DMS153 treated with DMSO at 0.1 percent for 48 hours (cell line): ENCODE measurements around the gene MLF2.

Experiments
- DNase-seq: peaks from one replicate; lab custom pipeline; 2025; ENCODE audit not compliant: unreplicated experiment; lab: John Stamatoyannopoulos, UW

The MLF2 gene

GRCh38 chr12:6778574-6779550 is 25.9 kb upstream of the MLF2 start:
- peak; percentile 87 for DNase-seq

- no peak for DNase-seq
Observed at GRCh38 chr12:6778217-6778573, 25.3 kb upstream of the MLF2 start.

DNA sequence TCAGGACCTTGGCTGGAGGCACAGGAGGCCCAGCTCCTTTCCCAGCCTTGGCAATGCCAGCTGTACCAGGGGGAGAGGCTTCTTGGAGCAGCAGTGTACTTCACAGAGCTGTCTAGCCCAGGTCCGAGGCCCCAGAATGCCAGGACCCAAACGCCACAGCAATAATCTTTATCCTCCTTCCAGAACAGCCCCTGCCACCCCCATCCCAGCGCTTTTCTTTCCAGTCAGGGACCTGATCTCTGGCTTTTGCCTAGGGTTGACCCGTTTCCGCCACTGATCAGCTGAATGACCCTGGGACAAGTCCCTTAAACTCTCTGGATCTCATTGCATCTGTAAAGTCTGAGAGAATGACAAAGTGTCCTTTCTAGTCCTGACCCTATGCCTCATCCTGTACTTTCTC is 24.4 kb upstream of the MLF2 start:
- no peak for DNase-seq

- no peak for DNase-seq
Observed at GRCh38 chr12:6775185-6776174, 22.5 kb upstream of the MLF2 start.

- DNase-seq, result no peak
Observed at GRCh38 chr12:6774499-6775062, 21.6 kb upstream of the MLF2 start.

- no peak for DNase-seq
Observed at GRCh38 chr12:6773590-6774351, 20.8 kb upstream of the MLF2 start.

GRCh38 chr12:6772726-6773589 is 20.0 kb upstream of the MLF2 start:
- DNase-seq, result no peak

DNA sequence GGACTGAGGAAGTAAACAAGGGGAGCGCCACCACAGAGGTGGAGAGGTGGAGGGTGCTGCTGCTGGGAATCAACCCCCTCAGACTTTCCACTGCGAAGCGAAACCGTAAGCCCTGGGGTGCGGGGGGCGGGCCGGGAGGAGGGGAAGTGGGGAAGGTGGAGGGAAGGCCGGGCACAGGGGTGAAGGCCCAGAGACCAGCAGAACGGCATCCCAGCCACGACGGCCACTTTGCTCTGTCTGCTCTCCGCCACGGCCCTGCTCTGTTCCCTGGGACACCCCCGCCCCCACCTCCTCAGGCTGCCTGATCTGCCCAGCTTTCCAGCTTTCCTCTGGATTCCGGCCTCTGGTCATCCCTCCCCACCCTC is 19.4 kb upstream of the MLF2 start, which contains the start of gene LAG3:
Gene LAG3 (plus strand): TSS at position 190 of the 365 bp plus-strand sequence. CDS start 333 bp downstream, outside the sequence.
- no peak for DNase-seq

GRCh38 chr12:6771509-6772330 is 18.8 kb upstream of the MLF2 start:
- DNase-seq, result no peak

DNA sequence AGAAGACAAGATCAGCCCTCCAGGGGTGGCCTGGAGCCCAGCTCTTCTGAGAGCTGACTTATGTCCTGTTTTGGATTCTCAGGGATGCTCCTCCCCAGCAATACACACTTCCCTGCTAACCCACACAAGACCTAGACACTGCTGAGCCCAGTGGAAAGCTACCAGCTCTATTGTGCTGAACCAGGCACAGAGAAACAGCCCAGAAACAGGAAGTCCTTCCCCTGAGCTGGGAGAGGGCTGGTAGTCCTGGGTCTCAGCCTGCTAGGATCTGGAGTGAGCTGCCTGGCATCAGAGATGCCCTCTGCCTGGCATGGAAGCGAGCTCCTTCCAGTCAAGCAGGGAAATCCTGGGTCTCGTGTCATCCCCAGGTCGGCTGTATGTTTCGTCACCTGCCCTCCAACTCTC is 18.2 kb upstream of the MLF2 start:
- DNase-seq, result no peak

DNA sequence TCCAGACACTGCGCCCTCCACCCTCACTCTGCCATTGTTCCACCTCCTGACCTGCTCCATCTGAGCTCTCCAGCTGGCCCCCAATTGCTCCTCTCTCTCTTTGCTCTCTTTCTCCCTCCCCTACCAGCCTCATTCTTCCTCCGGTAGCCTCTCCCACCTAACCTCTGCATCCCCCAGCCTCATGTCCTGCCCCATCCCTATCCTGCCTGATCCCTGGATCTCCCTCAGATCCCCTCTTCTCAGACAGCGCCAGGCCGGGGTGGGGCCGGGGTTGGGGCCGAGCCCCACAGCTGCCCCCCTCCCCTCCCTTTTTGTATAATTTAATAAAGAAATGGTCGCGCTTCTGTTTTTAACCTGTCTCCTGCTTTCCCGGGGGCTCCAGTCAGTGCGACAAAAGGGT is 17.7 kb upstream of the MLF2 start:
- no peak for DNase-seq

- no peak for DNase-seq
Observed at GRCh38 chr12:6770094-6770493, 17.2 kb upstream of the MLF2 start.

GRCh38 chr12:6769666-6770065 is 16.7 kb upstream of the MLF2 start:
- no peak for DNase-seq

DNA sequence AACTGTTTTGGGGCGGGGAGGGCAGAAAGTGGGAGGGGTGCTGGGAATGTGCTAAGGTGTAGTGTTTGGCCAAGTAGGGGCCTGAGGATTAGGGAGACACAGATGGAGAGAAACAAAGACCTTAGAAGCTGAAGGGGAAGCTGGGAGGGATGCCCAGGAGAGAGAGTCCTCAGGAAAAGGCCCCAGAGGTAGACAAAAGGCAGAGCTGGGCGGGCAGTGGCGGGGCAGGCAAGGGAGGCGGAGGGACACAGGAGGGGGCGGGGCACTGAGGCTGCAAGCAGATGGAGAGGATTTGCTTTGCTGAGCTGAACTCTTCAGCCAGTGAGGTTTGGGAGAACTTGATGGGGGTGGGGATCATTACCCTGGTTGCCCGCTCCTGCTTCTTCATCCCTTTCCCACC is 16.0 kb upstream of the MLF2 start:
- DNase-seq, result peak; percentile 45

DNA sequence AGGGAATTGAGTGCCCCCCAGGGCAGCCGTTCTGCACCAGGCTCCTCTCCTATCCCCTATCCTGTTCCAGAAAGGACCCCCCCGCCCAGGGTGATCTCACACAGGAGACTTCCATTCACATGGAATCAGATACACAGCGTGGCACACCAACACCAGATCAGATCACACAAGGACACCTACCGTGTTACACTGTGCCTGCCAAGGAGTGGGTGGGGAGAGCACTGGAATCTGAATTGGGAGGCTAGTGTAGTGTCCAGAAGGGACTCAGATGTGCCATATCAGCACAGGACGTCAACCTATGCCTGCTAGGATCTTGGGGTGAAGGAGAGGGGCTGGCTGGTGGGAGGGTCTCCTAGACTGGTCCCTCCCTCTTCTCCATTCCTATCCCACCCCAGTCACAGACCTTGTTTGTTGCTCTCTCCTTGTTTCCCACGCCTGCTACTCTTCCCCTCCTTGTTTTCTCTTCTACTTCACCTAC is 15.5 kb upstream of the MLF2 start:
- DNase-seq, result no peak

DNA sequence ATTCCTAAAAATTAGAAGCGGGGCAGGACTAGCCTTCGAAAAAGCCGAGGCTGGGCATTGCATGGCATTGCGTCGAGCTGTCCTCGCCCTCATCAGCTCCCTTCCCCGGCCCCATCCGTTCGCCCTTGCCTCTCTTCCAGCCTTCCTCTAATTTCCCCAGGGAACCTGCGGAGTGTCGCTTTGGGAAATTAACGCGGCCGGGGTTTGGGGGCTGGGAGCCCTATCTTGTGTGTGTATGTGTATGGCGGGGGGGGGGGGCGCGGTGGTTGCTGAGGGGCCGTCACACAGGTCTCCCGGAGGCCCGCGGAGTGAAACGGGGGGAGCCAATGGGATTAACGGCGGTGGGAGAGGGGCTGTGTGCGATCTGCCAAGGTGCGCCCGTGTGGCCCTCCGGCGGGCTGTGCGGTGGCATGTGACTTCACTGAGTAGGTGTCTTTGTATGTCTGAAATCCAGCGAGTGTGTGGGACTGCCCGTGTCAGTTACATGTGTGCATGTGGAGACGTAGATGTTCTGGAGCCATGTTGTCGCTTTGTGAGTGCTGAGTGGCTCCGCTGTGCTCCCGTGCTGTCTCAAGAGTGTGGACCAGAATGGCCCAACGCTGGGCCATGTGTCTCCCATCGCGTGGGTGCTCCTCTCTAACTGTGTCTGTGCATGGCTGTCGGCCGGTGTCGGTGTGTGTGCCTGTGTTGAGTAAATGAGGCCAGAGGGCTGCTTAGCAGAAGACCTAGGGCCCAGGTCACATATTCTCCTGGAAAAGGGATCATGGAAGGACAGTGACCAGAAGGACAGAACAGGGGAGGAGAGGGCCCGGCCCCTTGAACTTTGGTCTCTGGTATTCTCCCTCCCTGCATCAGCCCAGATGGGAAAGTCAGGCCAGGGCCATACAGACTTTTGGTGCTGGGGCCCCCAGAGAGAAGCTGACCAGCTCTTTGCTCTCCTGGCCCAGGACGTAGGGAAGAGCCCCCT is 14.7 kb upstream of the MLF2 start:
- DNase-seq, result no peak

GRCh38 chr12:6766651-6767349 is 13.9 kb upstream of the MLF2 start:
- peak; percentile 46 for DNase-seq
